ENCODE data around the gene TNNC2.
"Not testable (repeated sequence)": the region's sequence is repeated elsewhere in the genome, so short reads cannot be mapped to it uniquely, and the experiment has no call there.

TNNC2 gene

GRCh38 chr20:45850926-45851325 is 23.8 kb upstream of the TNNC2 start:
- intact Hi-C loops (cut with DNase I): no loop called here
- no peak for DNase-seq

GRCh38 chr20:45850238-45850637 is 23.1 kb upstream of the TNNC2 start:
- intact Hi-C loops (cut with DNase I): no loop called here
- DNase-seq: no peak

- intact Hi-C loops (cut with DNase I): no loop called here
- no peak for DNase-seq
These were observed 22.0 kb upstream of the TNNC2 start for GRCh38 chr20:45848969-45849582.

GRCh38 chr20:45848421-45848820 is 21.3 kb upstream of the TNNC2 start:
- intact Hi-C loops (cut with DNase I): no loop called here
- DNase-seq: no peak

GRCh38 chr20:45845452-45845851 is 18.3 kb upstream of the TNNC2 start:
- DNase-seq: no peak
- intact Hi-C loops (cut with DNase I): no loop called here

GRCh38 chr20:45843506-45843905 is 16.4 kb upstream of the TNNC2 start:
- intact Hi-C loops (cut with DNase I): no loop called here
- no peak for DNase-seq

GRCh38 chr20:45842169-45842812 is 15.2 kb upstream of the TNNC2 start:
- no peak for DNase-seq
- intact Hi-C loops (cut with DNase I): no loop called here

GRCh38 chr20:45841407-45842129 is 14.5 kb upstream of the TNNC2 start:
- intact Hi-C loops (cut with DNase I): no loop called here

GRCh38 chr20:45840700-45841198 is 13.6 kb upstream of the TNNC2 start:
- intact Hi-C loops (cut with DNase I): no loop called here
- DNase-seq: no peak

More at GRCh38 chr20:45841407-45842129, 14.5 kb upstream of the TNNC2 start:
- DNase-seq: no peak

- DNase-seq: no peak
- intact Hi-C loops (cut with DNase I): no loop called here
These were observed 9.7 kb upstream of the TNNC2 start for GRCh38 chr20:45836841-45837240.

- intact Hi-C loops (cut with DNase I): no loop called here
- DNase-seq: peak in 3 of 42 donors; percentile 19 to 56 (median 33)
These were observed 8.7 kb upstream of the TNNC2 start for GRCh38 chr20:45835825-45836224.

GRCh38 chr20:45835329-45835765 is 8.2 kb upstream of the TNNC2 start:
- intact Hi-C loops (cut with DNase I): no loop called here
- no peak for DNase-seq

GRCh38 chr20:45834797-45835161 is 7.7 kb upstream of the TNNC2 start:
- DNase-seq: no peak
- intact Hi-C loops (cut with DNase I): no loop called here

GRCh38 chr20:45833883-45834796 is 7.0 kb upstream of the TNNC2 start:
- peak; percentile 57 to 92 (median 82) for DNase-seq
- intact Hi-C loops (cut with DNase I): no loop called here

- intact Hi-C loops (cut with DNase I): no loop called here
- DNase-seq: peak; percentile 23 to 87 (median 73)
These were observed 6.1 kb upstream of the TNNC2 start, which contains the start of gene SNX21 for GRCh38 chr20:45833030-45833882. Gene SNX21, plus strand, starts transcription at chr20:45833799. Its CDS starts 121 bp downstream, at chr20:45833920.

GRCh38 chr20:45832619-45833018 is 5.5 kb upstream of the TNNC2 start:
- intact Hi-C loops (cut with DNase I): no loop called here
- DNase-seq: no peak

GRCh38 chr20:45829673-45830106 is 2.6 kb upstream of the TNNC2 start:
- DNase-seq; intact Hi-C loops (cut with DNase I): not testable (repeated sequence)

GRCh38 chr20:45828589-45828988 is 1.5 kb upstream of the TNNC2 start:
- no peak for DNase-seq
- intact Hi-C loops (cut with DNase I): no loop called here

Data from head of caudate nucleus (tissue), 42 donors.